Right lobe of liver (tissue), 4 donors: ENCODE measurements around the gene CELA3B.
"Not testable (repeated sequence)": the region's sequence is repeated elsewhere in the genome, so short reads cannot be mapped to it uniquely, and the experiment has no call there.

Source experiments
- CTCF ChIP-seq, 4 donors: fragments of 200-600 bp in 3 of 4; fragments of 450-650 bp in 1 of 4; IDR thresholded peaks; one replicate each; pipeline versions ENCODE4 v1.5.1 to v1.8.0; 2016 to 2022; ENCODE audit warnings: antibody characterized with exemption in 4 of 4, mild to moderate bottlenecking in 2 of 4
- POLR2A ChIP-seq: fragments of 450-650 bp; IDR thresholded peaks from one replicate; pipeline ENCODE4 v1.6.1; 2017; ENCODE audit warnings: antibody characterized with exemption, mild to moderate bottlenecking
- donor health status: DM: no; HTN: no; CAD: no.
- donor health status: DM: no; HTN: no; CAD: no.
- donor health status: DM: no; HTN: yes; CAD: no.

- not testable (repeated sequence) for TF ChIP-seq CTCF (IDR thresholded peaks at IDR 0.05); POLR2A
Measured at GRCh38 chr1:21982122-21982521, 5.3 kb downstream of the CELA3B start.
